22Rv1 (cell line): ENCODE measurements around the gene HOXC12.
A peak's percentile ranks its signal among the peaks of the same experiment; 100 is the strongest.

Experiments
- H3K27ac ChIP-seq: fragments of 450-650 bp; 2 replicates; pipeline ENCODE4 v1.5.1; 2017
- CTCF ChIP-seq: fragments of 450-650 bp; IDR thresholded peaks from 2 replicates; pipeline ENCODE4 v1.5.1; 2017; ENCODE audit warnings: mild to moderate bottlenecking
- ZFX ChIP-seq: fragments of 450-650 bp; IDR thresholded peaks from 2 replicates; pipeline ENCODE4 v1.6.1; 2017; ENCODE audit warnings: antibody characterized with exemption, borderline replicate concordance

HOXC12 gene

GRCh38 chr12:54004841-54005530, 50.3 kb downstream of the HOXC12 start:
- TF ChIP-seq ZFX: no peak
- no peak for TF ChIP-seq CTCF
- no peak overlapping the region for H3K27ac ChIP-seq

- TF ChIP-seq CTCF (no peak), ZFX (no peak)
- no peak overlapping the region for H3K27ac ChIP-seq
Measured at GRCh38 chr12:54005531-54005852, 50.8 kb downstream of the HOXC12 start.

- H3K27ac ChIP-seq: no peak overlapping the region
- peak; percentile 97 for TF ChIP-seq CTCF
- no peak for TF ChIP-seq ZFX
Measured at GRCh38 chr12:54005853-54006558, 51.3 kb downstream of the HOXC12 start.

GRCh38 chr12:54006559-54007220, 52.0 kb downstream of the HOXC12 start:
- TF ChIP-seq CTCF (no peak), ZFX (no peak)
- H3K27ac ChIP-seq: no peak overlapping the region

- H3K27ac ChIP-seq: no peak overlapping the region
- TF ChIP-seq CTCF: no peak
- no peak for TF ChIP-seq ZFX
Measured at GRCh38 chr12:54007538-54008259, 53.0 kb downstream of the HOXC12 start.

GRCh38 chr12:54008260-54008552, 53.5 kb downstream of the HOXC12 start:
- H3K27ac ChIP-seq: no peak overlapping the region
- no peak for TF ChIP-seq CTCF
- TF ChIP-seq ZFX: no peak
